ENCODE measurements around the gene SLC35G6. TPM values are rescaled to one million over a fixed set of nuclear protein-coding genes. Genes with fewer than 3 reads are reported as not detected.

The SLC35G6 gene
- total RNA-seq, 2 donors from 2014 or later, result not detected

DNA sequence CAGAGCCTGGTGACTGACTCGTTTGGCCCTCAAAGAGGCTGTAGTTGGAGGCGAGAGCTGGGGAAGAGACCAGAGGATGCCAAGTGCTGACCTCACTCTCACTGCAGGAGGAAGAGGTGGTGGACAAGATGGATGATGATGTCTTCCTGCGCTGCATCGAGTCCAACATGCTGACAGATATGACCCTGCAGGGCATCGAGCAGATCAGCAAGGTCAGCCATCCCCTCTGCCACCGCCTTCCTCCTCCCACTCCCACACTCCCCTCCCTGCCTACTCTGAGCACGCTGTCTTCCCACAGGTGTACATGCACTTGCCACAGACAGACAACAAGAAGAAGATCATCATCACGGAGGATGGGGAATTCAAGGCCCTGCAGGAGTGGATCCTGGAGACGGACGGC lies 29.9 kb downstream of the SLC35G6 start:
- H3K27me3 ChIP-seq (replicated peaks; ENCODE audit: insufficient read depth), result no peaks in the 10 kb centered on the region
- no peaks in the 10 kb centered on the region for H3K4me1 ChIP-seq (replicated peaks)
- intact Hi-C loops (cut with DNase I), result no loop called here
- DNase-seq (ENCODE audit: low spot score), result no peak
- no peak overlapping the region for H3K27ac ChIP-seq
- 76% methylated on average over 8 of the region's 10 CpGs for WGBS
- no peak overlapping the region for H3K4me3 ChIP-seq
- H3K36me3 ChIP-seq, result peaks cover 24 to 30% of the 10 kb centered on the region in 2 donors
- no peak for TF ChIP-seq POLR2A (IDR thresholded peaks at IDR 0.05)
- no peak for TF ChIP-seq CTCF (IDR thresholded peaks at IDR 0.05)
- TF ChIP-seq POLR2AphosphoS5 (IDR thresholded peaks at IDR 0.05), result no peak
- no peaks in the 10 kb centered on the region for H3K9me3 ChIP-seq

DNA sequence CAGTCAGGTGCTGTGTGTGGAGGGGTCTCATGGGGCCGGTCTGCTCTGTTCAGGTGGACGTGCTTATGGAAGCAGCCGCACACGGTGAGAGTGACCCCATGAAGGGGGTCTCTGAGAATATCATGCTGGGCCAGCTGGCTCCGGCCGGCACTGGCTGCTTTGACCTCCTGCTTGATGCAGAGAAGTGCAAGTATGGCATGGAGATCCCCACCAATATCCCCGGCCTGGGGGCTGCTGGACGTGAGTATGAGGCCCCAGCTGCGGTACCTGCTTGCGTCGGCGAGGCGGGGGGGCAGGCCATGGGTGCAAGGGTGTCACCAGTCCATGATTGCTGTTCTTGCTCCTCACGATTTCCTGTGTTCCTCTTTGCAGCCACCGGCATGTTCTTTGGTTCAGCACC lies 30.9 kb downstream of the SLC35G6 start:
- Histone ChIP-seq H3K27ac (no peak overlapping the region), H3K4me3 (no peak overlapping the region), H3K27me3 (replicated peaks; ENCODE audit: insufficient read depth) (no peaks in the 10 kb centered on the region), H3K36me3 (peaks cover 24 to 30% of the 10 kb centered on the region in 2 donors), H3K9me3 (no peaks in the 10 kb centered on the region), H3K4me1 (replicated peaks) (no peaks in the 10 kb centered on the region)
- intact Hi-C loops (cut with DNase I), result no loop called here
- WGBS, result 90% methylated on average over 15 of the region's 15 CpGs
- no peak for DNase-seq (ENCODE audit: low spot score)
- TF ChIP-seq POLR2A (IDR thresholded peaks at IDR 0.05) (no peak), POLR2AphosphoS5 (IDR thresholded peaks at IDR 0.05) (no peak), CTCF (IDR thresholded peaks at IDR 0.05) (no peak)

DNA sequence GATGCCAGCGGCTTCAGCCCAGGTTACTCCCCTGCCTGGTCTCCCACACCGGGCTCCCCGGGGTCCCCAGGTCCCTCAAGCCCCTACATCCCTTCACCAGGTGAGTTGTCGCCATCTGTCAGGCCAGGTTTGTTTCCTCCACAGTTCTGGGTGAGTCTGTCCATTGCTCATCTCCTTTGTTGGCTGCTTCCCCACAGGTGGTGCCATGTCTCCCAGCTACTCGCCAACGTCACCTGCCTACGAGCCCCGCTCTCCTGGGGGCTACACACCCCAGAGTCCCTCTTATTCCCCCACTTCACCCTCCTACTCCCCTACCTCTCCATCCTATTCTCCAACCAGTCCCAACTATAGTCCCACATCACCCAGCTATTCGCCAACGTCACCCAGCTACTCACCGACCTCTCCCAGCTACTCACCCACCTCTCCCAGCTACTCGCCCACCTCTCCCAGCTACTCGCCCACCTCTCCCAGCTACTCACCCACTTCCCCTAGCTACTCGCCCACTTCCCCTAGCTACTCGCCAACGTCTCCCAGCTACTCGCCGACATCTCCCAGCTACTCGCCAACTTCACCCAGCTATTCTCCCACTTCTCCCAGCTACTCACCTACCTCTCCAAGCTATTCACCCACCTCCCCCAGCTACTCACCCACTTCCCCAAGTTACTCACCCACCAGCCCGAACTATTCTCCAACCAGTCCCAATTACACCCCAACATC lies 31.7 kb downstream of the SLC35G6 start:
- intact Hi-C loops (cut with DNase I), result no loop called here
- WGBS, result 87% methylated on average over 20 of the region's 20 CpGs
- peaks cover 23 to 30% of the 10 kb centered on the region in 2 donors for H3K36me3 ChIP-seq

GRCh38 chr17:7513850-7514419 lies 32.7 kb downstream of the SLC35G6 start:
- Histone ChIP-seq H3K4me1 (replicated peaks) (no peaks in the 10 kb centered on the region), H3K36me3 (peaks cover 19 to 21% of the 10 kb centered on the region in 2 donors), H3K27me3 (replicated peaks; ENCODE audit: insufficient read depth) (no peaks in the 10 kb centered on the region), H3K9me3 (no peaks in the 10 kb centered on the region), H3K4me3 (no peak overlapping the region), H3K27ac (no peak overlapping the region)
- DNase-seq (ENCODE audit: low spot score), result no peak
- intact Hi-C loops (cut with DNase I), result loop anchor here (1.0 kb wide), 1 partner anchor 47 kb away; the partner anchor contains the start of gene SENP3
- 67% methylated on average over 17 of the region's 17 CpGs for WGBS
- TF ChIP-seq CTCF (IDR thresholded peaks at IDR 0.05) (no peak), POLR2A (IDR thresholded peaks at IDR 0.05) (no peak), POLR2AphosphoS5 (IDR thresholded peaks at IDR 0.05) (no peak)

More for the DNA sequence above, 31.7 kb downstream of the SLC35G6 start:
- Histone ChIP-seq H3K4me1 (replicated peaks) (no peaks in the 10 kb centered on the region), H3K27ac (no peak overlapping the region), H3K27me3 (replicated peaks; ENCODE audit: insufficient read depth) (no peaks in the 10 kb centered on the region), H3K9me3 (no peaks in the 10 kb centered on the region), H3K4me3 (no peak overlapping the region)
- no peak for DNase-seq (ENCODE audit: low spot score)
- no peak for TF ChIP-seq POLR2A (IDR thresholded peaks at IDR 0.05)

- H3K27ac ChIP-seq, result no peak overlapping the region
- no peak for DNase-seq (ENCODE audit: low spot score)
- TF ChIP-seq POLR2A (IDR thresholded peaks at IDR 0.05) (no peak), POLR2AphosphoS5 (IDR thresholded peaks at IDR 0.05) (no peak), CTCF (IDR thresholded peaks at IDR 0.05) (no peak)
- H3K4me1 ChIP-seq (replicated peaks), result no peaks in the 10 kb centered on the region
- H3K9me3 ChIP-seq, result no peaks in the 10 kb centered on the region
- H3K27me3 ChIP-seq (replicated peaks; ENCODE audit: insufficient read depth), result no peaks in the 10 kb centered on the region
- WGBS, result 92% methylated on average over 13 of the region's 13 CpGs
- intact Hi-C loops (cut with DNase I), result no loop called here
- no peak overlapping the region for H3K4me3 ChIP-seq
- H3K36me3 ChIP-seq, result peaks cover 15 to 16% of the 10 kb centered on the region in 2 donors
Observed at GRCh38 chr17:7515911-7516610, 34.8 kb downstream of the SLC35G6 start.

All from prostate gland (tissue), 2 donors.